H9 (cell line): ENCODE data around the gene ZBTB20. TPM values are rescaled to one million over a fixed set of nuclear protein-coding genes. Genes with fewer than 3 reads are reported as not detected.

ENCODE experiments used
- DNase-seq: peaks from one replicate; pipeline ENCODE4 v3.0.0-alpha.2; 2017
- H2AFZ ChIP-seq: one replicate; pipeline ENCODE4 v1.6.1; 2013; ENCODE audit warnings: mild to moderate bottlenecking, low read length, control low read depth, moderate library complexity
- H2AK5ac ChIP-seq: 2 replicates; pipeline ENCODE4 v1.6.1; 2013; ENCODE audit warnings: low read length, control low read depth, mixed read lengths; ENCODE audit not compliant: insufficient read length
- H2BK120ac ChIP-seq: one replicate; pipeline ENCODE4 v1.6.1; 2013; ENCODE audit warnings: low read depth, mild to moderate bottlenecking, low read length, control low read depth, inconsistent platforms; ENCODE audit not compliant: poor library complexity, severe bottlenecking
- H2BK12ac ChIP-seq: 2 replicates; pipeline ENCODE4 v1.6.1; 2013; ENCODE audit warnings: low read length, control low read depth, mixed read lengths, low read depth; ENCODE audit not compliant: insufficient read length
- H2BK15ac ChIP-seq: 2 replicates; pipeline ENCODE4 v1.6.1; 2013; ENCODE audit warnings: low read depth, low read length, control low read depth
- H2BK20ac ChIP-seq: one replicate; pipeline ENCODE4 v1.6.1; 2013; ENCODE audit warnings: low read depth, mild to moderate bottlenecking, low read length, control low read depth, inconsistent platforms; ENCODE audit not compliant: poor library complexity, severe bottlenecking
- H2BK5ac ChIP-seq: 2 replicates; pipeline ENCODE4 v1.6.1; 2013; ENCODE audit warnings: low read length, control low read depth, mixed read lengths; ENCODE audit not compliant: insufficient read length
- H3K14ac ChIP-seq: 2 replicates; pipeline ENCODE4 v1.6.1; 2013; ENCODE audit warnings: low read length, control low read depth; ENCODE audit not compliant: insufficient read depth
- H3K18ac ChIP-seq: 2 replicates; pipeline ENCODE4 v1.6.1; 2013; ENCODE audit warnings: low read depth, mild to moderate bottlenecking, mixed read lengths, low read length, control low read depth; ENCODE audit not compliant: insufficient read length
- H3K23ac ChIP-seq: 2 replicates; pipeline ENCODE4 v1.6.1; 2013; ENCODE audit warnings: low read length, control low read depth, mixed read lengths, low read depth; ENCODE audit not compliant: insufficient read length
- H3K23me2 ChIP-seq: 2 replicates; pipeline ENCODE4 v1.6.1; 2013; ENCODE audit warnings: low read depth, mild to moderate bottlenecking, mixed read lengths, low read length, control low read depth; ENCODE audit not compliant: insufficient read length, poor library complexity, severe bottlenecking
- H3K27ac ChIP-seq: 2 replicates; pipeline ENCODE4 v1.5.1; 2013; ENCODE audit warnings: low read length, control low read depth, mixed read lengths, low read depth; ENCODE audit not compliant: insufficient read length
- H3K27me3 ChIP-seq: 2 replicates; pipeline ENCODE4 v1.6.1; 2013; ENCODE audit warnings: low read length, control low read depth, inconsistent platforms; ENCODE audit not compliant: insufficient read depth
- H3K4ac ChIP-seq: 2 replicates; pipeline ENCODE4 v1.6.1; 2013; ENCODE audit warnings: low read depth, mild to moderate bottlenecking, control low read depth, inconsistent platforms, low read length, moderate library complexity
- H3K4me1 ChIP-seq: 2 replicates; pipeline ENCODE4 v1.6.1; 2013; ENCODE audit warnings: low read length, control low read depth, inconsistent platforms; ENCODE audit not compliant: insufficient read depth
- H3K4me2 ChIP-seq: 2 replicates; pipeline ENCODE4 v1.6.1; 2013; ENCODE audit warnings: low read length, control low read depth, mixed read lengths; ENCODE audit not compliant: insufficient read length, insufficient read depth
- H3K56ac ChIP-seq: 2 replicates; pipeline ENCODE4 v1.6.1; 2013; ENCODE audit warnings: low read depth, mild to moderate bottlenecking, mixed read lengths, low read length, control low read depth; ENCODE audit not compliant: insufficient read length
- H3K79me1 ChIP-seq: 2 replicates; pipeline ENCODE4 v1.6.1; 2013; ENCODE audit warnings: low read depth, mild to moderate bottlenecking, moderate library complexity, low read length, control low read depth, inconsistent platforms; ENCODE audit not compliant: insufficient read depth, poor library complexity, severe bottlenecking
- H3K79me2 ChIP-seq: 2 replicates; pipeline ENCODE4 v1.6.1; 2013; ENCODE audit warnings: low read length, control low read depth, inconsistent platforms; ENCODE audit not compliant: insufficient read depth
- H3K9ac ChIP-seq: 2 replicates; pipeline ENCODE4 v1.6.1; 2013; ENCODE audit warnings: low read length, control low read depth, mixed read lengths; ENCODE audit not compliant: insufficient read length; ENCODE audit errors: extremely low read depth
- H3K9me3 ChIP-seq: one replicate; pipeline ENCODE4 v1.6.1; 2013; ENCODE audit warnings: low read depth, low read length, inconsistent platforms; ENCODE audit not compliant: control insufficient read depth
- H3T11ph ChIP-seq: one replicate; pipeline ENCODE4 v1.6.1; 2013; ENCODE audit warnings: mild to moderate bottlenecking, low read length, control low read depth, inconsistent platforms
- H4K20me1 ChIP-seq: one replicate; pipeline ENCODE4 v1.6.1; 2013; ENCODE audit not compliant: control insufficient read depth, insufficient read length, insufficient read depth
- H4K5ac ChIP-seq: 2 replicates; pipeline ENCODE4 v1.6.1; 2013; ENCODE audit warnings: low read depth, mild to moderate bottlenecking, mixed read lengths, low read length, control low read depth; ENCODE audit not compliant: insufficient read length
- H4K8ac ChIP-seq: replicated peaks from 2 replicates; pipeline ENCODE4 v1.6.1; 2013; ENCODE audit warnings: low read length, control low read depth, mixed read lengths, low read depth; ENCODE audit not compliant: insufficient read length
- H4K91ac ChIP-seq: 2 replicates; pipeline ENCODE4 v1.6.1; 2013; ENCODE audit warnings: low read depth, mild to moderate bottlenecking, moderate library complexity, mixed read lengths, low read length, control low read depth; ENCODE audit not compliant: insufficient read length
- H3K27ac Mint-ChIP-seq, 3 experiments: 2 replicates in 2 of 3; 3 replicates in 1 of 3; pipeline ENCODE4 v1.8.0; 2020 to 2021; ENCODE audit warnings: mixed read lengths in 3 of 3, mild to moderate bottlenecking in 1 of 3, moderate library complexity in 1 of 3
- H3K27me3 Mint-ChIP-seq: 2 replicates; pipeline ENCODE4 v1.8.0; 2021; ENCODE audit warnings: low read depth, mild to moderate bottlenecking, moderate library complexity, mixed read lengths
- H3K36me3 Mint-ChIP-seq, 3 experiments: 2 replicates in 2 of 3; 3 replicates in 1 of 3; pipeline ENCODE4 v1.8.0; 2020 to 2021; ENCODE audit warnings: low read depth in 3 of 3, mixed read lengths in 3 of 3; ENCODE audit not compliant: insufficient read depth in 1 of 3
- H3K4me1 Mint-ChIP-seq, 2 experiments: 2 replicates each; pipeline ENCODE4 v1.8.0; 2020; ENCODE audit warnings: mixed read lengths in 2 of 2
- H3K4me3 Mint-ChIP-seq, 2 experiments: 2 replicates in 1 of 2; 3 replicates in 1 of 2; pipeline ENCODE4 v1.8.0; 2020 to 2021; ENCODE audit warnings: mild to moderate bottlenecking in 2 of 2, mixed read lengths in 2 of 2, moderate library complexity in 1 of 2
- H3K9me3 Mint-ChIP-seq, 2 experiments: 2 replicates in 1 of 2; 3 replicates in 1 of 2; pipeline ENCODE4 v1.8.0; 2020; ENCODE audit warnings: mild to moderate bottlenecking in 2 of 2, mixed read lengths in 2 of 2, moderate library complexity in 1 of 2
- CTCF ChIP-seq: fragments of 200-600 bp; sonication (generic); conservative IDR thresholded peaks from 3 replicates; pipeline ENCODE4 v1.8.0; 2021; ENCODE audit warnings: antibody characterized with exemption, mild to moderate bottlenecking
- WGBS: extraction: QIAGEN DNeasy Blood & Tissue Kit; methylation state at CpG from one replicate; pipeline ENCODE4 v1.1.7; 2013; ENCODE audit warnings: missing lambda C conversion rate, low lambda C conversion rate, mixed read lengths; ENCODE audit not compliant: insufficient read length; ENCODE audit errors: extremely low coverage; 5-methylcytosine and 5-hydroxymethylcytosine counted together
- total RNA-seq: library from RNA; stranded (reverse); gene quantifications from 2 replicates; pipeline ENCODE4 v1.2.1, GENCODE V29; 2021

ZBTB20 gene
- total RNA-seq, 1 experiment from 2014 or later = 0.70 TPM

DNA sequence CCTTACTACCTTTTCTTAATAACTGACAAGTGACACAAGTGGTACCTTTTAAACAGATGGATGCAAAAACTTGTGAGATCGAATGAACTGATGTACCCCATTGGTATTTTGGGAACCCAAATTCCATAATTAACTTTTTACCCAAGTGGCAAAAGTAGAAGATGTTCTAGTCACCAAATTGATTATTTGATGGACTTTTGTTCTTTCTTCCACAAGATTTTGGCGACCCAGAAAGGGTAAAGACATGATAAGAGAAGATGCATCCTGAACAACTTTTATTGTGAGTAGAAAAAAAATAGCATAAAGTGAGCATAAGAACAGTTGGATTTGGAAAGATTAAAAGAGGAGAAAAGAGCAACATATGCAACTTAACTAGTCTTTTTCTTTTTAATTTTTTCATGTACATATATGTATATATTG, 693.7 kb downstream of the ZBTB20 start:
- H3K4ac ChIP-seq = no peak overlapping the region
- H3K27me3 ChIP-seq = no peaks in the 10 kb centered on the region
- no peak overlapping the region for H3K4me2 ChIP-seq
- H4K5ac ChIP-seq = no peak overlapping the region
- no peak overlapping the region for H3K14ac ChIP-seq
- no peak overlapping the region for H3K27ac ChIP-seq
- H3T11ph ChIP-seq = no peak overlapping the region
- no peaks in the 10 kb centered on the region for H3K9me3 ChIP-seq
- Mint-ChIP-seq H3K36me3 (no peaks in the 10 kb centered on the region), H3K9me3 (no peaks in the 10 kb centered on the region), H3K27ac (no peak overlapping the region), H3K4me3 (peak overlapping the region in 1 of 2 experiments; percentile 72; a peak in 3 of 5 replicates), H3K27me3 (no peaks in the 10 kb centered on the region), H3K4me1 (peaks cover 14 to 27% of the 10 kb centered on the region in 2 experiments)
- no peak overlapping the region for H2AFZ ChIP-seq
- H3K4me1 ChIP-seq = 0 out of 2 replicates have a peak, but pooled peaks cover 3% of the 10 kb centered on the region
- no peak overlapping the region for H2AK5ac ChIP-seq
- peaks cover 11% of the 10 kb centered on the region for H3K23me2 ChIP-seq
- no CpG with 5 or more reads among the region's 2 CpGs for WGBS
- H3K79me1 ChIP-seq = no peaks in the 10 kb centered on the region
- no peak overlapping the region for H2BK12ac ChIP-seq
- no peak overlapping the region for H4K91ac ChIP-seq
- no peaks in the 10 kb centered on the region for H4K20me1 ChIP-seq
- no peak overlapping the region for H2BK15ac ChIP-seq
- no peak for TF ChIP-seq CTCF
- DNase-seq = no peak
- no peak overlapping the region for H2BK120ac ChIP-seq
- no peak overlapping the region for H3K56ac ChIP-seq
- H4K8ac ChIP-seq = no peak overlapping the region
- no peak overlapping the region for H3K9ac ChIP-seq
- H3K79me2 ChIP-seq = no peaks in the 10 kb centered on the region
- H3K23ac ChIP-seq = no peak overlapping the region
- H3K18ac ChIP-seq = no peak overlapping the region
- H2BK20ac ChIP-seq = no peak overlapping the region
- H2BK5ac ChIP-seq = no peak overlapping the region
